ENCODE results near the gene RAB11FIP4.

DNA sequence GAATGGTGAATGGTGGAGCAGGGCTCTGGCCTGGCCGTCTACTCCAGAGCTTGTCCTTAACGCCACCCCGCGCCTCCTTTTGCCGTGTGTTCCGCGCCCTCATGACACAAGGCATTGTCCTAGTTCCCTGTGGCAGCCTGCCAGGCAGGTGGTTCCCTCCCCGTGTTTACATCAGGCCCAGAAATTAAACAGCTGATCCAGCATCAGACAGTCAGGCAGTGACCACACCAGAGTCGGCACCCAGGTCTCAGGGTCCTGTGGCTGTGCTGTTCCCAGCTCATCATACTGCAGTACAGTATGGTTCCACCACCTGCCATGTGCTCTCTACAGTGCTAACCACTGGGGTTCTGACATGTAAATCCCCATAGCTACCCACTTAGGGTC, 119.7 kb downstream of the RAB11FIP4 start:
- TF ChIP-seq, protein P1, sequence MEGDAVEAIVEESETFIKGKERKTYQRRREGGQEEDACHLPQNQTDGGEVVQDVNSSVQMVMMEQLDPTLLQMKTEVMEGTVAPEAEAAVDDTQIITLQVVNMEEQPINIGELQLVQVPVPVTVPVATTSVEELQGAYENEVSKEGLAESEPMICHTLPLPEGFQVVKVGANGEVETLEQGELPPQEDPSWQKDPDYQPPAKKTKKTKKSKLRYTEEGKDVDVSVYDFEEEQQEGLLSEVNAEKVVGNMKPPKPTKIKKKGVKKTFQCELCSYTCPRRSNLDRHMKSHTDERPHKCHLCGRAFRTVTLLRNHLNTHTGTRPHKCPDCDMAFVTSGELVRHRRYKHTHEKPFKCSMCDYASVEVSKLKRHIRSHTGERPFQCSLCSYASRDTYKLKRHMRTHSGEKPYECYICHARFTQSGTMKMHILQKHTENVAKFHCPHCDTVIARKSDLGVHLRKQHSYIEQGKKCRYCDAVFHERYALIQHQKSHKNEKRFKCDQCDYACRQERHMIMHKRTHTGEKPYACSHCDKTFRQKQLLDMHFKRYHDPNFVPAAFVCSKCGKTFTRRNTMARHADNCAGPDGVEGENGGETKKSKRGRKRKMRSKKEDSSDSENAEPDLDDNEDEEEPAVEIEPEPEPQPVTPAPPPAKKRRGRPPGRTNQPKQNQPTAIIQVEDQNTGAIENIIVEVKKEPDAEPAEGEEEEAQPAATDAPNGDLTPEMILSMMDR (IDR thresholded peaks at IDR 0.05; ENCODE audit: insufficient read depth, low read length) = no peak
- TF ChIP-seq POLR2AphosphoS5 (IDR thresholded peaks at IDR 0.05; ENCODE audit: low read depth) (no peak), GABPA (IDR thresholded peaks at IDR 0.05; ENCODE audit: low read depth) (no peak), SPI1 (IDR thresholded peaks at IDR 0.05; ENCODE audit: borderline replicate concordance, low read depth) (no peak)
- TF ChIP-seq, protein P2, sequence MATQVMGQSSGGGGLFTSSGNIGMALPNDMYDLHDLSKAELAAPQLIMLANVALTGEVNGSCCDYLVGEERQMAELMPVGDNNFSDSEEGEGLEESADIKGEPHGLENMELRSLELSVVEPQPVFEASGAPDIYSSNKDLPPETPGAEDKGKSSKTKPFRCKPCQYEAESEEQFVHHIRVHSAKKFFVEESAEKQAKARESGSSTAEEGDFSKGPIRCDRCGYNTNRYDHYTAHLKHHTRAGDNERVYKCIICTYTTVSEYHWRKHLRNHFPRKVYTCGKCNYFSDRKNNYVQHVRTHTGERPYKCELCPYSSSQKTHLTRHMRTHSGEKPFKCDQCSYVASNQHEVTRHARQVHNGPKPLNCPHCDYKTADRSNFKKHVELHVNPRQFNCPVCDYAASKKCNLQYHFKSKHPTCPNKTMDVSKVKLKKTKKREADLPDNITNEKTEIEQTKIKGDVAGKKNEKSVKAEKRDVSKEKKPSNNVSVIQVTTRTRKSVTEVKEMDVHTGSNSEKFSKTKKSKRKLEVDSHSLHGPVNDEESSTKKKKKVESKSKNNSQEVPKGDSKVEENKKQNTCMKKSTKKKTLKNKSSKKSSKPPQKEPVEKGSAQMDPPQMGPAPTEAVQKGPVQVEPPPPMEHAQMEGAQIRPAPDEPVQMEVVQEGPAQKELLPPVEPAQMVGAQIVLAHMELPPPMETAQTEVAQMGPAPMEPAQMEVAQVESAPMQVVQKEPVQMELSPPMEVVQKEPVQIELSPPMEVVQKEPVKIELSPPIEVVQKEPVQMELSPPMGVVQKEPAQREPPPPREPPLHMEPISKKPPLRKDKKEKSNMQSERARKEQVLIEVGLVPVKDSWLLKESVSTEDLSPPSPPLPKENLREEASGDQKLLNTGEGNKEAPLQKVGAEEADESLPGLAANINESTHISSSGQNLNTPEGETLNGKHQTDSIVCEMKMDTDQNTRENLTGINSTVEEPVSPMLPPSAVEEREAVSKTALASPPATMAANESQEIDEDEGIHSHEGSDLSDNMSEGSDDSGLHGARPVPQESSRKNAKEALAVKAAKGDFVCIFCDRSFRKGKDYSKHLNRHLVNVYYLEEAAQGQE (IDR thresholded peaks at IDR 0.05; ENCODE audit: insufficient replicate concordance, low read depth) = no peak
